DOHH2 (cell line): ENCODE measurements around the gene NDUFAF3.

Experiments
- H3F3A ChIP-seq: fragments of 200-600 bp; sonication (generic), shearing (Covaris generic); 2 replicates; pipeline ENCODE4 v1.6.0; 2016; ENCODE audit warnings: antibody characterized with exemption, mild to moderate bottlenecking; ENCODE audit not compliant: control insufficient read depth, insufficient read depth
- H3K27ac ChIP-seq: fragments of 200-600 bp; sonication (generic); 2 replicates; pipeline ENCODE4 v1.5.1; 2014; ENCODE audit warnings: low read depth, mild to moderate bottlenecking, low read length, moderate library complexity
- H3K27me3 ChIP-seq: fragments of 200-600 bp; sonication (generic); 2 replicates; pipeline ENCODE4 v1.6.1; 2014; ENCODE audit warnings: mild to moderate bottlenecking, low read length, mixed read lengths; ENCODE audit not compliant: control insufficient read depth
- H3K36me3 ChIP-seq: fragments of 200-600 bp; sonication (generic); 2 replicates; pipeline ENCODE4 v1.6.1; 2014; ENCODE audit warnings: mild to moderate bottlenecking, low read length, moderate library complexity, mixed read lengths; ENCODE audit not compliant: control insufficient read depth
- H3K4me1 ChIP-seq: fragments of 200-600 bp; sonication (generic); 2 replicates; pipeline ENCODE4 v1.6.1; 2014; ENCODE audit warnings: mild to moderate bottlenecking, low read length, mixed read lengths; ENCODE audit not compliant: control insufficient read depth
- H3K4me2 ChIP-seq: fragments of 200-600 bp; sonication (generic); 2 replicates; pipeline ENCODE4 v1.6.0; 2014; ENCODE audit warnings: mild to moderate bottlenecking, low read length, moderate library complexity
- H3K4me3 ChIP-seq: fragments of 200-600 bp; sonication (generic); 2 replicates; pipeline ENCODE4 v1.5.1; 2014; ENCODE audit warnings: mild to moderate bottlenecking, low read length, mixed read lengths
- H3K79me2 ChIP-seq: fragments of 200-600 bp; sonication (generic); 2 replicates; pipeline ENCODE4 v1.6.1; 2014; ENCODE audit warnings: mild to moderate bottlenecking, low read length, mixed read lengths; ENCODE audit not compliant: control insufficient read depth
- H3K9me2 ChIP-seq: fragments of 200-600 bp; sonication (generic); replicated peaks from 2 replicates; pipeline ENCODE4 v1.6.1; 2014; ENCODE audit warnings: mild to moderate bottlenecking, low read length, mixed read lengths; ENCODE audit not compliant: control insufficient read depth
- H3K9me3 ChIP-seq: fragments of 200-600 bp; sonication (generic); 2 replicates; pipeline ENCODE4 v1.6.1; 2014; ENCODE audit warnings: antibody characterized with exemption, low read length, mixed read lengths; ENCODE audit not compliant: control insufficient read depth, insufficient read depth
- H4K20me1 ChIP-seq: fragments of 200-600 bp; sonication (generic); 2 replicates; pipeline ENCODE4 v1.6.0; 2014; ENCODE audit warnings: low read depth, mild to moderate bottlenecking, antibody characterized with exemption, low read length, moderate library complexity; ENCODE audit not compliant: control insufficient read depth, insufficient read depth
- CTCF ChIP-seq: fragments of 200-600 bp; sonication (generic); IDR thresholded peaks from one replicate; pipeline ENCODE4 v1.5.1; 2014; ENCODE audit warnings: antibody characterized with exemption, mild to moderate bottlenecking, low read depth, low read length; ENCODE audit not compliant: poor library complexity, severe bottlenecking
- EZH2phosphoT487 ChIP-seq: fragments of 200-600 bp; sonication (generic); IDR thresholded peaks from 2 replicates; pipeline ENCODE4 v1.6.1; 2017; ENCODE audit warnings: borderline replicate concordance, mild to moderate bottlenecking, antibody characterized with exemption, low read length, moderate library complexity, mixed read lengths

The NDUFAF3 gene

GRCh38 chr3:48991851-48992545 is 29.9 kb upstream of the NDUFAF3 start:
- Histone ChIP-seq H3K9me2 (no peaks in the 10 kb centered on the region), H3K27ac (no peak overlapping the region), H4K20me1 (no peaks in the 10 kb centered on the region), H3F3A (0 out of 2 replicates have a peak, but pooled peaks cover 3% of the 10 kb centered on the region), H3K79me2 (peaks cover 37% of the 10 kb centered on the region), H3K4me2 (peak overlapping the region; percentile 96), H3K9me3 (no peaks in the 10 kb centered on the region), H3K4me1 (peaks cover 29% of the 10 kb centered on the region), H3K4me3 (peak overlapping the region; percentile 88), H3K36me3 (peaks cover 22% of the 10 kb centered on the region), H3K27me3 (no peaks in the 10 kb centered on the region)
- TF ChIP-seq EZH2phosphoT487 (no peak), CTCF (no peak)

GRCh38 chr3:48993834-48994233 is 28.1 kb upstream of the NDUFAF3 start:
- TF ChIP-seq EZH2phosphoT487 (no peak), CTCF (no peak)

GRCh38 chr3:48996640-48997039 is 25.3 kb upstream of the NDUFAF3 start:
- Histone ChIP-seq H3K79me2 (peaks cover 11% of the 10 kb centered on the region), H3K27me3 (no peaks in the 10 kb centered on the region), H3K4me2 (no peak overlapping the region), H4K20me1 (no peaks in the 10 kb centered on the region), H3K36me3 (peaks cover 10% of the 10 kb centered on the region), H3K4me3 (no peak overlapping the region), H3F3A (peaks cover 3% of the 10 kb centered on the region; the same call in 1 of the 2 replicates), H3K4me1 (peaks cover 5% of the 10 kb centered on the region), H3K27ac (no peak overlapping the region), H3K9me2 (no peaks in the 10 kb centered on the region), H3K9me3 (no peaks in the 10 kb centered on the region)
- TF ChIP-seq CTCF (no peak), EZH2phosphoT487 (no peak)

More at GRCh38 chr3:48993834-48994233, 28.1 kb upstream of the NDUFAF3 start:
- Histone ChIP-seq H3K4me2 (no peak overlapping the region), H3K79me2 (peaks cover 37% of the 10 kb centered on the region), H3K4me3 (no peak overlapping the region), H3K27me3 (no peaks in the 10 kb centered on the region), H3K4me1 (peaks cover 24% of the 10 kb centered on the region), H3K9me3 (no peaks in the 10 kb centered on the region), H3F3A (0 out of 2 replicates have a peak, but pooled peaks cover 3% of the 10 kb centered on the region), H3K36me3 (peaks cover 22% of the 10 kb centered on the region), H3K27ac (no peak overlapping the region), H3K9me2 (no peaks in the 10 kb centered on the region), H4K20me1 (no peaks in the 10 kb centered on the region)
